ENCODE data around the gene SCYGR2.

The SCYGR2 gene

GRCh38 chr2:227625420-227625819 lies 26.7 kb downstream of the SCYGR2 start:
- DNase-seq: no peak
- Mint-ChIP-seq H3K4me3 (no peak overlapping the region), H3K27ac (no peak overlapping the region), H3K4me1 (peaks cover 5% of the 10 kb centered on the region), H3K27me3 (peaks cover 12% of the 10 kb centered on the region), H3K9me3 (no peaks in the 10 kb centered on the region)
- no peak for ATAC-seq

- no peak for ATAC-seq
- Mint-ChIP-seq H3K9me3 (no peaks in the 10 kb centered on the region), H3K27ac (no peak overlapping the region), H3K4me1 (peaks cover 5% of the 10 kb centered on the region), H3K4me3 (no peak overlapping the region), H3K27me3 (peaks cover 23% of the 10 kb centered on the region)
- DNase-seq: no peak
These were observed 28.0 kb downstream of the SCYGR2 start for GRCh38 chr2:227626580-227627151.

- Mint-ChIP-seq H3K27ac (no peak overlapping the region), H3K4me1 (peaks cover 5% of the 10 kb centered on the region), H3K27me3 (peaks cover 23% of the 10 kb centered on the region), H3K9me3 (no peaks in the 10 kb centered on the region), H3K4me3 (no peak overlapping the region)
- DNase-seq: peak; percentile 11 to 53
- peak; percentile 99 for ATAC-seq
These were observed 29.1 kb downstream of the SCYGR2 start for GRCh38 chr2:227627769-227628168.

GRCh38 chr2:227629435-227629834 lies 30.7 kb downstream of the SCYGR2 start:
- Mint-ChIP-seq H3K9me3 (no peaks in the 10 kb centered on the region), H3K27me3 (peaks cover 23% of the 10 kb centered on the region), H3K4me3 (no peak overlapping the region), H3K27ac (no peak overlapping the region), H3K4me1 (no peaks in the 10 kb centered on the region)
- no peak for DNase-seq
- ATAC-seq: no peak

GRCh38 chr2:227630322-227630721 lies 31.6 kb downstream of the SCYGR2 start:
- Mint-ChIP-seq H3K4me1 (no peaks in the 10 kb centered on the region), H3K27ac (no peak overlapping the region), H3K27me3 (peaks cover 23% of the 10 kb centered on the region), H3K9me3 (no peaks in the 10 kb centered on the region), H3K4me3 (no peak overlapping the region)
- no peak for DNase-seq
- ATAC-seq: no peak

- H3K9me3 Mint-ChIP-seq: no peaks in the 10 kb centered on the region
- DNase-seq (no peak), ATAC-seq (no peak)
- H3K27ac Mint-ChIP-seq: no peak overlapping the region
- H3K4me3 Mint-ChIP-seq: no peak overlapping the region
- no peaks in the 10 kb centered on the region for H3K4me1 Mint-ChIP-seq
- peaks cover 23% of the 10 kb centered on the region for H3K27me3 Mint-ChIP-seq
These were observed 34.1 kb downstream of the SCYGR2 start for GRCh38 chr2:227632827-227633226.

- DNase-seq (no peak), ATAC-seq (no peak)
- Mint-ChIP-seq H3K4me1 (no peaks in the 10 kb centered on the region), H3K27me3 (peaks cover 23% of the 10 kb centered on the region), H3K27ac (no peak overlapping the region), H3K4me3 (no peak overlapping the region), H3K9me3 (no peaks in the 10 kb centered on the region)
These were observed 35.5 kb downstream of the SCYGR2 start for GRCh38 chr2:227634201-227634600.

- Mint-ChIP-seq H3K9me3 (no peaks in the 10 kb centered on the region), H3K27me3 (peaks cover 14% of the 10 kb centered on the region), H3K27ac (no peak overlapping the region), H3K4me3 (no peak overlapping the region), H3K4me1 (no peaks in the 10 kb centered on the region)
- ATAC-seq (no peak), DNase-seq (no peak)
These were observed 44.0 kb downstream of the SCYGR2 start for GRCh38 chr2:227642656-227643055.

GRCh38 chr2:227643990-227644551 lies 45.4 kb downstream of the SCYGR2 start:
- Mint-ChIP-seq H3K4me3 (no peak overlapping the region), H3K27me3 (peaks cover 24% of the 10 kb centered on the region), H3K9me3 (no peaks in the 10 kb centered on the region), H3K4me1 (no peaks in the 10 kb centered on the region), H3K27ac (no peak overlapping the region)
- DNase-seq (no peak), ATAC-seq (no peak)
